Duodenal mucosa (tissue), 2 donors: Measurements from ENCODE around the gene TMC2.

Experiments
- H3K27ac ChIP-seq: one replicate; pipeline ENCODE4 v1.7.0; 2013; ENCODE audit warnings: low read depth, low read length
- H3K27me3 ChIP-seq, 2 donors: one replicate each; pipeline ENCODE4 v1.7.0; 2013; ENCODE audit warnings: low read length in 2 of 2, control low read depth in 1 of 2; ENCODE audit not compliant: insufficient read depth in 2 of 2, control insufficient read depth in 1 of 2
- H3K36me3 ChIP-seq, 2 donors: one replicate each; pipeline ENCODE4 v1.7.0; 2013; ENCODE audit warnings: low read length in 2 of 2, control low read depth in 1 of 2; ENCODE audit not compliant: insufficient read depth in 2 of 2, control insufficient read depth in 1 of 2
- H3K4me1 ChIP-seq, 2 donors: one replicate each; pipeline ENCODE4 v1.7.0; 2013; ENCODE audit warnings: low read length in 2 of 2, control low read depth in 1 of 2; ENCODE audit not compliant: insufficient read depth in 2 of 2, control insufficient read depth in 1 of 2
- H3K4me3 ChIP-seq, 2 donors: one replicate each; pipeline ENCODE4 v1.7.0; 2013; ENCODE audit warnings: low read length in 2 of 2, low read depth in 1 of 2
- H3K9ac ChIP-seq, 2 donors: one replicate each; pipeline ENCODE4 v1.7.0; 2013; ENCODE audit warnings: low read length in 2 of 2, low read depth in 1 of 2
- H3K9me3 ChIP-seq, 2 donors: one replicate each; pipeline ENCODE4 v1.7.0; 2013; ENCODE audit warnings: low read length in 2 of 2, control low read depth in 1 of 2; ENCODE audit not compliant: control insufficient read depth in 1 of 2

TMC2 gene

GRCh38 chr20:2575682-2576081 lies 39.3 kb downstream of the TMC2 start:
- H3K27me3 ChIP-seq, result no peaks in the 10 kb centered on the region
- no peaks in the 10 kb centered on the region for H3K36me3 ChIP-seq
- H3K4me1 ChIP-seq, result peaks cover 4 to 9% of the 10 kb centered on the region in 2 donors
- H3K9me3 ChIP-seq, result no peaks in the 10 kb centered on the region
- H3K4me3 ChIP-seq, result no peak overlapping the region
- no peak overlapping the region for H3K9ac ChIP-seq
- H3K27ac ChIP-seq, result no peak overlapping the region

- Histone ChIP-seq H3K27me3 (no peaks in the 10 kb centered on the region), H3K4me3 (no peak overlapping the region), H3K27ac (no peak overlapping the region), H3K36me3 (no peaks in the 10 kb centered on the region), H3K9ac (no peak overlapping the region), H3K9me3 (no peaks in the 10 kb centered on the region), H3K4me1 (peaks cover 4 to 9% of the 10 kb centered on the region in 2 donors)
Measured at GRCh38 chr20:2576317-2576727, 39.9 kb downstream of the TMC2 start.

- peaks cover 4 to 9% of the 10 kb centered on the region in 2 donors for H3K4me1 ChIP-seq
- no peak overlapping the region for H3K4me3 ChIP-seq
- no peak overlapping the region for H3K9ac ChIP-seq
- no peaks in the 10 kb centered on the region for H3K27me3 ChIP-seq
- no peaks in the 10 kb centered on the region for H3K9me3 ChIP-seq
- no peaks in the 10 kb centered on the region for H3K36me3 ChIP-seq
- H3K27ac ChIP-seq, result no peak overlapping the region
Measured at GRCh38 chr20:2578475-2579192, 42.3 kb downstream of the TMC2 start.

GRCh38 chr20:2585811-2586210 lies 49.4 kb downstream of the TMC2 start:
- Histone ChIP-seq H3K27me3 (no peaks in the 10 kb centered on the region), H3K4me1 (no peaks in the 10 kb centered on the region), H3K9ac (no peak overlapping the region), H3K4me3 (no peak overlapping the region), H3K9me3 (no peaks in the 10 kb centered on the region), H3K27ac (no peak overlapping the region), H3K36me3 (no peaks in the 10 kb centered on the region)

- H3K4me3 ChIP-seq, result no peak overlapping the region
- H3K9ac ChIP-seq, result no peak overlapping the region
- no peaks in the 10 kb centered on the region for H3K36me3 ChIP-seq
- H3K27ac ChIP-seq, result no peak overlapping the region
- peaks cover 5 to 6% of the 10 kb centered on the region in 2 donors for H3K4me1 ChIP-seq
- peaks cover 3% of the 10 kb centered on the region in 2 donors for H3K27me3 ChIP-seq
- no peaks in the 10 kb centered on the region for H3K9me3 ChIP-seq
Measured at GRCh38 chr20:2593756-2594155, 57.4 kb downstream of the TMC2 start.

- Histone ChIP-seq H3K9me3 (no peaks in the 10 kb centered on the region), H3K4me1 (peaks cover 10 to 11% of the 10 kb centered on the region in 2 donors), H3K27me3 (peaks cover 3% of the 10 kb centered on the region in 2 donors), H3K27ac (no peak overlapping the region), H3K4me3 (no peak overlapping the region), H3K9ac (no peak overlapping the region), H3K36me3 (no peaks in the 10 kb centered on the region)
Measured at GRCh38 chr20:2595076-2595475, 58.7 kb downstream of the TMC2 start.

GRCh38 chr20:2596673-2597279 lies 60.4 kb downstream of the TMC2 start:
- Histone ChIP-seq H3K4me3 (no peak overlapping the region), H3K9ac (no peak overlapping the region), H3K9me3 (no peaks in the 10 kb centered on the region), H3K27ac (no peak overlapping the region), H3K36me3 (no peaks in the 10 kb centered on the region), H3K27me3 (peaks cover 3% of the 10 kb centered on the region in 2 donors), H3K4me1 (peaks cover 10 to 11% of the 10 kb centered on the region in 2 donors)

GRCh38 chr20:2599288-2600006 lies 63.1 kb downstream of the TMC2 start:
- Histone ChIP-seq H3K27me3 (no peaks in the 10 kb centered on the region), H3K27ac (no peak overlapping the region), H3K36me3 (no peaks in the 10 kb centered on the region), H3K9ac (no peak overlapping the region), H3K4me3 (no peak overlapping the region), H3K9me3 (no peaks in the 10 kb centered on the region), H3K4me1 (peaks cover 18 to 24% of the 10 kb centered on the region in 2 donors)

- Histone ChIP-seq H3K27me3 (no peaks in the 10 kb centered on the region), H3K27ac (no peak overlapping the region), H3K4me3 (peak overlapping the region; percentile 50 to 60), H3K4me1 (peaks cover 20 to 23% of the 10 kb centered on the region in 2 donors), H3K9me3 (peaks cover 0 to 3% of the 10 kb centered on the region in 2 donors), H3K9ac (no peak overlapping the region), H3K36me3 (no peaks in the 10 kb centered on the region)
Measured at GRCh38 chr20:2602046-2602735, 65.8 kb downstream of the TMC2 start.

- H3K27ac ChIP-seq, result no peak overlapping the region
- peaks cover 20 to 23% of the 10 kb centered on the region in 2 donors for H3K4me1 ChIP-seq
- no peaks in the 10 kb centered on the region for H3K36me3 ChIP-seq
- H3K4me3 ChIP-seq, result peak overlapping the region; percentile 50 to 60
- no peaks in the 10 kb centered on the region for H3K27me3 ChIP-seq
- H3K9me3 ChIP-seq, result peaks cover 4 to 7% of the 10 kb centered on the region in 2 donors
- no peak overlapping the region for H3K9ac ChIP-seq
Measured at GRCh38 chr20:2602746-2603145, 66.4 kb downstream of the TMC2 start.
